ENCODE results near the gene BTG2. TPM values are rescaled to one million over a fixed set of nuclear protein-coding genes. Genes with fewer than 3 reads are reported as not detected.

The BTG2 gene
- total and polyA plus RNA-seq, 2 donors (not counting 1 experiment from before 2014, with no cell fraction given) = 9.8 to 26.3 TPM

GRCh38 chr1:203320591-203321272 lies 15.4 kb downstream of the BTG2 start:
- no peaks in the 10 kb centered on the region for H3K36me3 ChIP-seq (ENCODE audit: control insufficient read depth, insufficient read depth, low read length)
- peaks cover 46% of the 10 kb centered on the region for H3K27me3 ChIP-seq (ENCODE audit: control insufficient read depth, insufficient read depth, low read length)
- no peak overlapping the region for H3K9ac ChIP-seq (ENCODE audit: insufficient read depth, low read length)
- H3K79me2 ChIP-seq (ENCODE audit: control insufficient read depth, insufficient read depth, low read length) = no peaks in the 10 kb centered on the region
- H4K20me1 ChIP-seq (ENCODE audit: control insufficient read depth, extremely low read depth, insufficient read depth, low read length) = no peaks in the 10 kb centered on the region
- peak in 1 of 2 donors; percentile 67 for DNase-seq (ENCODE audit: low read depth in 2 of 2)
- H3K4me2 ChIP-seq (ENCODE audit: extremely low read depth, insufficient read depth, low read length) = no peak overlapping the region
- TF ChIP-seq CTCF (conservative IDR thresholded peaks at IDR 0.05 in 1 of 2, IDR thresholded peaks at IDR 0.05 in 1 of 2; ENCODE audit: low read depth in 1 of 2, low read length in 2 of 2) = no peak
- no peak for TF ChIP-seq EZH2 (IDR thresholded peaks at IDR 0.05; ENCODE audit: low read length, missing control alignments)
- no peak overlapping the region for H2AFZ ChIP-seq (ENCODE audit: low read length)
- H3K27ac ChIP-seq (ENCODE audit: insufficient read depth, low read length) = no peak overlapping the region
- H3K9me3 ChIP-seq (ENCODE audit: control insufficient read depth, insufficient read depth, low read depth, low read length) = no peaks in the 10 kb centered on the region
- H3K4me1 ChIP-seq (ENCODE audit: control insufficient read depth, extremely low read depth, insufficient read depth, low read length) = no peaks in the 10 kb centered on the region
- no peak overlapping the region for H3K4me3 ChIP-seq (replicated peaks in 1 of 4; ENCODE audit: control extremely low read depth in 1 of 4, insufficient read depth in 1 of 4, low read depth in 3 of 4, low read length in 4 of 4)

DNA sequence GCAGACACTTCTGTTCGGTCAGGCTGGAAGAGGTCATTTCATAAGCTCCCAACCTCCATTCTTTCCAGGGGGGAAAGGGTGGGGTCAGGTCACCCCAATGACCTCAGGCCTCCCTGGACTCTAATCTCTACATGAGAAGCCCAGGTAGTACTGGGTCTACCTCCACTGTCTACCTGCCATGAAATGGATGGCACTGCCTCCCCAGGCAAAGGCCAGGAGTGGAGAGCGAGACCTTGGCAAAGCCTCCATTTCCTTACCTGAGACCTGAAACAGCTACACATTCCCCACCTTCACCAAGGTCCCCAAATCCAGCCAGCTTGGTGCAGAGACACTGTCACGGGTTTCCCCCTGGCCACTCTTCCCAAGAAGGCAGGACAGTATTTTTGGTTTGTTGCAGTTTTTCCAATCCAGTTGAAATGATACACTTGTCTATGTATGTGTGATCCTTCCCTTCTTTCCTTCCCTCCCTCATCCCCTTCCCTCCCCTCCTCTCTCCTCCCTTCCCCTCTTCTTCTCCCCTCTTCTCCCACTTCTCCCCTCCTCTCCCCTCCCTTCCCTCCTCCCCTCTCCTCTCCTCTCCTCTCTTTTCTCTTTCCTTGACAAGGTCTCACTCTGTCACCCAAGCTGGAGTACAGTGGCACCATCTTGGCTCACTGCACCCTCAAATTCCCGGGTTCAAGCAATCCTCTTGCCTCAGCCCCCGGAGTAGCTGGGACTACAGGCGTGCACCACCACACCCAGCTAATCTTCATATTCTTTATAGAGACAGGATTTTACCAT lies 16.1 kb downstream of the BTG2 start:
- no peak overlapping the region for H3K4me2 ChIP-seq (ENCODE audit: extremely low read depth, insufficient read depth, low read length)
- no peak overlapping the region for H3K27ac ChIP-seq (ENCODE audit: insufficient read depth, low read length)
- no peak overlapping the region for H3K9ac ChIP-seq (ENCODE audit: insufficient read depth, low read length)
- no peaks in the 10 kb centered on the region for H3K79me2 ChIP-seq (ENCODE audit: control insufficient read depth, insufficient read depth, low read length)
- TF ChIP-seq CTCF (conservative IDR thresholded peaks at IDR 0.05 in 1 of 2, IDR thresholded peaks at IDR 0.05 in 1 of 2; ENCODE audit: low read depth in 1 of 2, low read length in 2 of 2) = no peak
- no peak for TF ChIP-seq EZH2 (IDR thresholded peaks at IDR 0.05; ENCODE audit: low read length, missing control alignments)
- H3K4me3 ChIP-seq (replicated peaks in 1 of 4; ENCODE audit: control extremely low read depth in 1 of 4, insufficient read depth in 1 of 4, low read depth in 3 of 4, low read length in 4 of 4) = no peak overlapping the region
- peaks cover 48% of the 10 kb centered on the region for H3K27me3 ChIP-seq (ENCODE audit: control insufficient read depth, insufficient read depth, low read length)
- H3K9me3 ChIP-seq (ENCODE audit: control insufficient read depth, insufficient read depth, low read depth, low read length) = no peaks in the 10 kb centered on the region
- no peak for DNase-seq (ENCODE audit: low read depth in 2 of 2)
- no peaks in the 10 kb centered on the region for H3K4me1 ChIP-seq (ENCODE audit: control insufficient read depth, extremely low read depth, insufficient read depth, low read length)
- no peaks in the 10 kb centered on the region for H3K36me3 ChIP-seq (ENCODE audit: control insufficient read depth, insufficient read depth, low read length)
- H4K20me1 ChIP-seq (ENCODE audit: control insufficient read depth, extremely low read depth, insufficient read depth, low read length) = no peaks in the 10 kb centered on the region
- H2AFZ ChIP-seq (ENCODE audit: low read length) = no peak overlapping the region

DNA sequence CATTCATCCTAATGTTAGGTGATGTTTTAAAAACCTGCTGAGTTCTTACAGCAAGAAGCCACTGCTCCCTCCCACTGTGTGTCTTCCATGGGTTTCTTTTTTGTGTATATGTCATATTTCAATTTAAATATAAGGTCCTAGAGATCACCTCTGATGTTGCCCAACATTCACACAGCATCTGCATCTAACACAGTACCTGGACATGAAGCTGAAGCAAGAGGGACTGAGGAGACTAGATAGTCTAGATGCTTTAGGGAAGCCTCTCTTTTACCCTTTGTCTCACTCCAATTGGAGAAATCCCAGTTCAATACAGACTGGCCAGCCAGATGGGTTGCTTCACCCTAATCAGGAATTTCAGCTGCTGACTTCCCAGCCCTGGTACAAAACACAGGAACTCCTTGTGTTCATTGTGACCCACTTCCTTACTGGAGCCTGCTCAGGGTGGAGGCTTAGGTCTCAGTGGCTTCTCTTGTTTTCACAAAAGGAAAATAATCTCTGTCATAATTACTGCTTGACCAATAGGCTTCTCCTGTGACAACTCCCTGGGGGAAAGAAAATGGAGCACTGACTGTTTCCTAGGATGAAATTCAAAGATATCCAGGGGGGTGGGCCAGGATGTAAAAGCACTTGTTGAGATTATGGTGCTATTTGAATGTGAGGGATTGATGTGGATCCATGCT lies 17.3 kb downstream of the BTG2 start:
- no peaks in the 10 kb centered on the region for H3K36me3 ChIP-seq (ENCODE audit: control insufficient read depth, insufficient read depth, low read length)
- H3K27ac ChIP-seq (ENCODE audit: insufficient read depth, low read length) = no peak overlapping the region
- no peak overlapping the region for H3K4me3 ChIP-seq (replicated peaks in 1 of 4; ENCODE audit: control extremely low read depth in 1 of 4, insufficient read depth in 1 of 4, low read depth in 3 of 4, low read length in 4 of 4)
- H3K9ac ChIP-seq (ENCODE audit: insufficient read depth, low read length) = no peak overlapping the region
- no peaks in the 10 kb centered on the region for H3K9me3 ChIP-seq (ENCODE audit: control insufficient read depth, insufficient read depth, low read depth, low read length)
- no peak for TF ChIP-seq CTCF (conservative IDR thresholded peaks at IDR 0.05 in 1 of 2, IDR thresholded peaks at IDR 0.05 in 1 of 2; ENCODE audit: low read depth in 1 of 2, low read length in 2 of 2)
- no peak for TF ChIP-seq EZH2 (IDR thresholded peaks at IDR 0.05; ENCODE audit: low read length, missing control alignments)
- DNase-seq (ENCODE audit: low read depth in 2 of 2) = no peak
- no peaks in the 10 kb centered on the region for H3K79me2 ChIP-seq (ENCODE audit: control insufficient read depth, insufficient read depth, low read length)
- H3K27me3 ChIP-seq (ENCODE audit: control insufficient read depth, insufficient read depth, low read length) = peaks cover 47% of the 10 kb centered on the region
- H3K4me2 ChIP-seq (ENCODE audit: extremely low read depth, insufficient read depth, low read length) = no peak overlapping the region
- H3K4me1 ChIP-seq (ENCODE audit: control insufficient read depth, extremely low read depth, insufficient read depth, low read length) = no peaks in the 10 kb centered on the region
- H4K20me1 ChIP-seq (ENCODE audit: control insufficient read depth, extremely low read depth, insufficient read depth, low read length) = no peaks in the 10 kb centered on the region
- H2AFZ ChIP-seq (ENCODE audit: low read length) = no peak overlapping the region
